ENCODE measurements around the gene SENP7.

Gene SENP7

GRCh38 chr3:101281521-101282030 lies 231.4 kb downstream of the SENP7 start:
- no peak overlapping the region for H3K4me3 ChIP-seq (ENCODE audit: low read length)
- no peaks in the 10 kb centered on the region for H3K9me2 ChIP-seq (replicated peaks; ENCODE audit: control insufficient read depth, low read length)
- no peak overlapping the region for H3K4me2 ChIP-seq (ENCODE audit: low read length)
- no peaks in the 10 kb centered on the region for H3K9me3 ChIP-seq (ENCODE audit: control insufficient read depth, insufficient read depth, low read length)
- no peaks in the 10 kb centered on the region for H3K79me2 ChIP-seq (ENCODE audit: control insufficient read depth, low read length)
- no peaks in the 10 kb centered on the region for H3K4me1 ChIP-seq (ENCODE audit: control insufficient read depth, low read length)
- TF ChIP-seq EZH2phosphoT487 (IDR thresholded peaks at IDR 0.05; ENCODE audit: borderline replicate concordance, low read length) (no peak), CTCF (IDR thresholded peaks at IDR 0.05; ENCODE audit: low read depth, low read length, poor library complexity, severe bottlenecking) (no peak)
- no peaks in the 10 kb centered on the region for H3K36me3 ChIP-seq (ENCODE audit: control insufficient read depth, low read length)
- no peaks in the 10 kb centered on the region for H3K27me3 ChIP-seq (ENCODE audit: control insufficient read depth, low read length)
- H3K27ac ChIP-seq (ENCODE audit: low read depth, low read length), result no peak overlapping the region
- no peaks in the 10 kb centered on the region for H3F3A ChIP-seq (ENCODE audit: control insufficient read depth, insufficient read depth)
- H4K20me1 ChIP-seq (ENCODE audit: control insufficient read depth, insufficient read depth, low read depth, low read length), result no peaks in the 10 kb centered on the region

- Histone ChIP-seq H3K9me3 (ENCODE audit: control insufficient read depth, insufficient read depth, low read length) (no peaks in the 10 kb centered on the region), H3K79me2 (ENCODE audit: control insufficient read depth, low read length) (no peaks in the 10 kb centered on the region), H3K27me3 (ENCODE audit: control insufficient read depth, low read length) (no peaks in the 10 kb centered on the region), H3F3A (ENCODE audit: control insufficient read depth, insufficient read depth) (no peaks in the 10 kb centered on the region), H3K36me3 (ENCODE audit: control insufficient read depth, low read length) (no peaks in the 10 kb centered on the region), H3K4me3 (ENCODE audit: low read length) (no peak overlapping the region), H3K27ac (ENCODE audit: low read depth, low read length) (no peak overlapping the region), H3K9me2 (replicated peaks; ENCODE audit: control insufficient read depth, low read length) (no peaks in the 10 kb centered on the region), H3K4me1 (ENCODE audit: control insufficient read depth, low read length) (no peaks in the 10 kb centered on the region), H4K20me1 (ENCODE audit: control insufficient read depth, insufficient read depth, low read depth, low read length) (no peaks in the 10 kb centered on the region), H3K4me2 (ENCODE audit: low read length) (no peak overlapping the region)
- TF ChIP-seq EZH2phosphoT487 (IDR thresholded peaks at IDR 0.05; ENCODE audit: borderline replicate concordance, low read length) (no peak), CTCF (IDR thresholded peaks at IDR 0.05; ENCODE audit: low read depth, low read length, poor library complexity, severe bottlenecking) (no peak)
These were observed 233.1 kb downstream of the SENP7 start for GRCh38 chr3:101279765-101280385.

GRCh38 chr3:101279162-101279561 lies 233.8 kb downstream of the SENP7 start:
- no peaks in the 10 kb centered on the region for H3K9me2 ChIP-seq (replicated peaks; ENCODE audit: control insufficient read depth, low read length)
- H3K4me2 ChIP-seq (ENCODE audit: low read length), result no peak overlapping the region
- H4K20me1 ChIP-seq (ENCODE audit: control insufficient read depth, insufficient read depth, low read depth, low read length), result no peaks in the 10 kb centered on the region
- no peak overlapping the region for H3K4me3 ChIP-seq (ENCODE audit: low read length)
- no peaks in the 10 kb centered on the region for H3K4me1 ChIP-seq (ENCODE audit: control insufficient read depth, low read length)
- H3K27me3 ChIP-seq (ENCODE audit: control insufficient read depth, low read length), result no peaks in the 10 kb centered on the region
- TF ChIP-seq CTCF (IDR thresholded peaks at IDR 0.05; ENCODE audit: low read depth, low read length, poor library complexity, severe bottlenecking), result no peak
- no peak for TF ChIP-seq EZH2phosphoT487 (IDR thresholded peaks at IDR 0.05; ENCODE audit: borderline replicate concordance, low read length)
- no peaks in the 10 kb centered on the region for H3F3A ChIP-seq (ENCODE audit: control insufficient read depth, insufficient read depth)
- H3K9me3 ChIP-seq (ENCODE audit: control insufficient read depth, insufficient read depth, low read length), result no peaks in the 10 kb centered on the region
- H3K79me2 ChIP-seq (ENCODE audit: control insufficient read depth, low read length), result no peaks in the 10 kb centered on the region
- no peaks in the 10 kb centered on the region for H3K36me3 ChIP-seq (ENCODE audit: control insufficient read depth, low read length)
- H3K27ac ChIP-seq (ENCODE audit: low read depth, low read length), result no peak overlapping the region
